HepG2 (cell line): Measurements from ENCODE around the gene TARS3. TPM values are rescaled to one million over a fixed set of nuclear protein-coding genes. Genes with fewer than 3 reads are reported as not detected.

Source experiments
- ATF1 ChIP-seq: IDR thresholded peaks from 2 replicates; pipeline ENCODE4 v1.6.1; 2016; ENCODE audit warnings: mild to moderate bottlenecking, control low read depth
- CENPBD1 ChIP-seq: sonication (generic); formaldehyde crosslinking; IDR thresholded peaks from 2 replicates; pipeline ENCODE4 v1.8.0; 2022; ENCODE audit warnings: missing genetic modification reagents, low read depth, mild to moderate bottlenecking, borderline replicate concordance
- CHD4 ChIP-seq: fragments of 200-600 bp; sonication (generic); IDR thresholded peaks from 2 replicates; pipeline ENCODE4 v1.7.0; 2017; ENCODE audit warnings: mild to moderate bottlenecking, low read length, borderline replicate concordance
- HDAC6 ChIP-seq: fragments of 200-600 bp; sonication (generic); IDR thresholded peaks from 2 replicates; pipeline ENCODE4 v1.7.0; 2017; ENCODE audit warnings: mild to moderate bottlenecking, antibody characterized with exemption, low read length, low read depth
- HMG20A ChIP-seq: IDR thresholded peaks from 2 replicates; pipeline ENCODE4 v1.6.1; 2016; ENCODE audit warnings: borderline replicate concordance
- KLF16 ChIP-seq, 2 experiments: sonication (generic) in 1 of 2; formaldehyde crosslinking in 1 of 2; IDR thresholded peaks; 2 replicates each; pipeline versions ENCODE4 v1.6.1 to v1.8.0; 2016 to 2023; ENCODE audit warnings: missing genetic modification reagents in 2 of 2, missing compliant biosample characterization in 1 of 2
- MAFG ChIP-seq: sonication (generic); formaldehyde crosslinking; IDR thresholded peaks from 2 replicates; pipeline ENCODE4 v1.5.1; 2020; ENCODE audit warnings: mild to moderate bottlenecking, missing genetic modification reagents
- MLX ChIP-seq: IDR thresholded peaks from 2 replicates; pipeline ENCODE4 v1.6.1; 2016
- NFYC ChIP-seq: IDR thresholded peaks from 2 replicates; pipeline ENCODE4 v1.6.1; 2016; ENCODE audit warnings: missing genetic modification reagents, missing compliant biosample characterization
- NR2F6 ChIP-seq, 2 experiments: IDR thresholded peaks; 2 replicates each; pipeline ENCODE4 v1.6.1; 2016; ENCODE audit warnings: antibody characterized with exemption in 1 of 2, mild to moderate bottlenecking in 1 of 2
- POGK ChIP-seq: sonication (generic); formaldehyde crosslinking; conservative IDR thresholded peaks from 2 replicates; pipeline ENCODE4 v1.8.0; 2022; ENCODE audit warnings: mild to moderate bottlenecking, moderate library complexity, missing genetic modification reagents
- RFX3 ChIP-seq: IDR thresholded peaks from 2 replicates; pipeline ENCODE4 v1.6.1; 2016; ENCODE audit warnings: missing biosample characterization, missing genetic modification reagents
- TRIM22 ChIP-seq: fragments of 450-650 bp; IDR thresholded peaks from 2 replicates; pipeline ENCODE4 v1.6.1; 2017
- WIZ ChIP-seq: sonication (generic); formaldehyde crosslinking; IDR thresholded peaks from 2 replicates; pipeline ENCODE4 v1.5.1; 2020; ENCODE audit warnings: mild to moderate bottlenecking, missing genetic modification reagents
- ZEB1 ChIP-seq: IDR thresholded peaks from 2 replicates; pipeline ENCODE4 v1.6.1; 2012; ENCODE audit warnings: mild to moderate bottlenecking, low read depth, inconsistent platforms; ENCODE audit not compliant: insufficient replicate concordance
- ZFY ChIP-seq: sonication (generic); formaldehyde crosslinking; IDR thresholded peaks from 2 replicates; pipeline ENCODE4 v1.4.0; 2020; ENCODE audit warnings: missing genetic modification reagents
- ZMAT3 ChIP-seq: sonication (generic); formaldehyde crosslinking; conservative IDR thresholded peaks from 2 replicates; pipeline ENCODE4 v1.7.0; 2021; ENCODE audit warnings: missing genetic modification reagents
- ZNF10 ChIP-seq: sonication (generic); formaldehyde crosslinking; IDR thresholded peaks from 2 replicates; pipeline ENCODE4 v1.4.0; 2020; ENCODE audit warnings: mild to moderate bottlenecking, low read depth, missing genetic modification reagents, borderline replicate concordance
- ZNF660 ChIP-seq: sonication (generic); formaldehyde crosslinking; IDR thresholded peaks from 2 replicates; pipeline ENCODE4 v1.5.1; 2020; ENCODE audit warnings: mild to moderate bottlenecking, low read depth, missing genetic modification reagents, borderline replicate concordance
- ZNF713 ChIP-seq: sonication (generic); formaldehyde crosslinking; IDR thresholded peaks from 2 replicates; pipeline ENCODE4 v1.4.0; 2020; ENCODE audit warnings: mild to moderate bottlenecking, missing genetic modification reagents
- polyA plus RNA-seq, 8 experiments: library from polyadenylated mRNA; depleted of rRNA in 3 of 8; stranded (reverse) in 7 of 8; unstranded in 1 of 8; fragments of >200 nt; fragmentation: Illumina TruSeq in 4 of 8; extraction: Trizol in 4 of 8; gene quantifications; 2 replicates each; pipeline versions ENCODE4 v1.2.1 to v1.2.3, GENCODE V29; 2011 to 2016; ENCODE audit warnings: low read depth in 4 of 8, missing spikeins in 1 of 8, mixed read lengths in 1 of 8; ENCODE audit not compliant: insufficient read depth in 1 of 8
- total RNA-seq, 5 experiments: library from RNA; depleted of rRNA; stranded (reverse); fragments of >200 nt; fragmentation: Illumina TruSeq; extraction: Trizol; gene quantifications; 2 replicates each; pipeline ENCODE4 v1.2.3, GENCODE V29; 2016; ENCODE audit warnings: low read depth in 1 of 5
- TF ChIP-seq, protein P1 (sequence below): fragments of 450-650 bp; IDR thresholded peaks from 2 replicates; pipeline ENCODE4 v1.6.1; 2016

Gene TARS3
- total and polyA plus RNA-seq, 2 of the 13 experiments (the other 11 are each of a cell fraction or from before 2014, with no cell fraction given) = 4.1 to 11.7 TPM

GRCh38 chr15:101615986-101616848 lies 108.1 kb downstream of the TARS3 start (continued):
- TF ChIP-seq, protein P1, sequence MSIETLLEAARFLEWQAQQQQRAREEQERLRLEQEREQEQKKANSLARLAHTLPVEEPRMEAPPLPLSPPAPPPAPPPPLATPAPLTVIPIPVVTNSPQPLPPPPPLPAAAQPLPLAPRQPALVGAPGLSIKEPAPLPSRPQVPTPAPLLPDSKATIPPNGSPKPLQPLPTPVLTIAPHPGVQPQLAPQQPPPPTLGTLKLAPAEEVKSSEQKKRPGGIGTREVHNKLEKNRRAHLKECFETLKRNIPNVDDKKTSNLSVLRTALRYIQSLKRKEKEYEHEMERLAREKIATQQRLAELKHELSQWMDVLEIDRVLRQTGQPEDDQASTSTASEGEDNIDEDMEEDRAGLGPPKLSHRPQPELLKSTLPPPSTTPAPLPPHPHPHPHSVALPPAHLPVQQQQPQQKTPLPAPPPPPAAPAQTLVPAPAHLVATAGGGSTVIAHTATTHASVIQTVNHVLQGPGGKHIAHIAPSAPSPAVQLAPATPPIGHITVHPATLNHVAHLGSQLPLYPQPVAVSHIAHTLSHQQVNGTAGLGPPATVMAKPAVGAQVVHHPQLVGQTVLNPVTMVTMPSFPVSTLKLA = peak; percentile 46; the same call in 1 of the 2 replicates
- no peak; the same call in 1 of the 2 replicates for TF ChIP-seq NFYC (CRISPR knock-in tag)
- TF ChIP-seq ZEB1 = no peak
- no peak for TF ChIP-seq MAFG (CRISPR knock-in tag)
- peak; percentile 24; the same call in 1 of the 2 replicates for TF ChIP-seq HMG20A (CRISPR knock-in tag)
- TF ChIP-seq ZMAT3 (CRISPR knock-in tag) = peak; percentile 72
- TF ChIP-seq WIZ (CRISPR knock-in tag) = 0 out of 2 replicates have a peak, but pooled peaks have one; percentile 18
- TF ChIP-seq ZNF660 (CRISPR knock-in tag) = no peak
- no peak for TF ChIP-seq CHD4
- peak; percentile 55; the same call in 1 of the 2 replicates for TF ChIP-seq POGK (CRISPR knock-in tag)
- TF ChIP-seq RFX3 (CRISPR knock-in tag) = no peak
- no peak for TF ChIP-seq TRIM22
- no peak for TF ChIP-seq ZNF10 (CRISPR knock-in tag)
- peak; percentile 40; the same call in 1 of the 2 replicates for TF ChIP-seq ZFY (CRISPR knock-in tag)
- peak; percentile 96 for TF ChIP-seq MLX (CRISPR knock-in tag)
- no peak for TF ChIP-seq KLF16 (CRISPR knock-in tag; IDR thresholded peaks at IDR 0.05)
- TF ChIP-seq CENPBD1 (CRISPR knock-in tag) = 0 out of 2 replicates have a peak, but pooled peaks have one; percentile 31
- TF ChIP-seq HDAC6 = no peak
- no peak for TF ChIP-seq NR2F6 (IDR thresholded peaks at IDR 0.05)
- peak; percentile 59; the same call in 1 of the 2 replicates for TF ChIP-seq NR2F6 (CRISPR knock-in tag; IDR thresholded peaks at IDR 0.05)
- peak; percentile 46 for TF ChIP-seq ATF1 (CRISPR knock-in tag)
- 0 out of 2 replicates have a peak, but pooled peaks have one; percentile 83 for TF ChIP-seq ZNF713 (CRISPR knock-in tag)
